GM12872 (cell line): ENCODE data around the gene ACP1.

ENCODE experiments used
- TF ChIP-seq, protein P1 (sequence below): IDR thresholded peaks from 3 replicates; pipeline ENCODE4 v1.5.1; 2011; ENCODE audit warnings: low read depth, mild to moderate bottlenecking, low read length, moderate library complexity; ENCODE audit not compliant: insufficient read depth

The ACP1 gene

DNA sequence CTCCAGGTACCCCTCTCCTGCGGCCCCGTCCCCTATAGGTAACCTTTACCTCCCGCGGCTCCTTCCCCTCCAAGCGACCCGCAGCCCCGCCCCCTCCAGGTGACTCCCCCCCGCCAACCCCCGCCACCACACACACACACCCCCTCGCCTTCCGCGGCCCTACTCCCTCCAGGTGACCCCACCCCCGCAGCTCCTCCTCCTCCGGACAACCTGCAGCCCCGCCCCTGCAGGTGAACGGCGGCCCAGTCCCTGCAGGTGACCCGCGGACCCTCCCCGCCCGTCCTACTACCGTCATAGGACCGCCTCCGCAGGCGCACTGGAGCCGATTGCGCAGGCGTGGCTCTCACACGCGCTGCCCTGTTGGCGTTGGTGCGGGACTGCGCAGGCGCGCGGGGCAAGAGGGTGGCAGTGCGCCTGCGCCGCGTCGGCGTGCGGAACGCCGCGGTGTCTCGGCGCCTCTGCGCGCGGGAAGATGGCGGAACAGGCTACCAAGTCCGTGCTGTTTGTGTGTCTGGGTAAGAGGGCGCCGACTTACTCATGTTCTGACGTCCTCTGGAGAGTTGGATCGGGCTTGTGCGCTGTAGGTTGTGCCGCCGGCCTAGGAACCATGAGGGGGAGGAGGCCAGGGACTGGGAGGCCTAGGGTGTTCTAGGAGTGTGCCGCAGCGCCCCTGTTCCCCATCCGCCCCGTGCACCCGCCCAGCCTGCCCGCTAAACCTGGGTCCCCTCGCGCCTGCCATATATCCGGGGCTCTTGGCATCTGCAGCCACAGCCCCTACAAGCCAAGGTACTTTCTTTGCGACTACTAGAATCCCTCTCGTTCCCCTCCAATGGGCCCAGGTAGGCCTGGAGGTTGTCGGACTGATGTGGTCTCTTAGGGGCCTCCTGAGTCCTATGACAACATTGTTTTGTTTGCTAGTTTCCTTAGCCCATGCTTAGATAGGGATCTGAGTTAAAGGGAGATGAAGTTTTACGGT lies at the start of gene ACP1:
TSS of gene ACP1 (plus strand) at position 455 of the 976 bp plus-strand sequence. CDS start at position 473, 18 bp downstream.
- TF ChIP-seq, protein P1, sequence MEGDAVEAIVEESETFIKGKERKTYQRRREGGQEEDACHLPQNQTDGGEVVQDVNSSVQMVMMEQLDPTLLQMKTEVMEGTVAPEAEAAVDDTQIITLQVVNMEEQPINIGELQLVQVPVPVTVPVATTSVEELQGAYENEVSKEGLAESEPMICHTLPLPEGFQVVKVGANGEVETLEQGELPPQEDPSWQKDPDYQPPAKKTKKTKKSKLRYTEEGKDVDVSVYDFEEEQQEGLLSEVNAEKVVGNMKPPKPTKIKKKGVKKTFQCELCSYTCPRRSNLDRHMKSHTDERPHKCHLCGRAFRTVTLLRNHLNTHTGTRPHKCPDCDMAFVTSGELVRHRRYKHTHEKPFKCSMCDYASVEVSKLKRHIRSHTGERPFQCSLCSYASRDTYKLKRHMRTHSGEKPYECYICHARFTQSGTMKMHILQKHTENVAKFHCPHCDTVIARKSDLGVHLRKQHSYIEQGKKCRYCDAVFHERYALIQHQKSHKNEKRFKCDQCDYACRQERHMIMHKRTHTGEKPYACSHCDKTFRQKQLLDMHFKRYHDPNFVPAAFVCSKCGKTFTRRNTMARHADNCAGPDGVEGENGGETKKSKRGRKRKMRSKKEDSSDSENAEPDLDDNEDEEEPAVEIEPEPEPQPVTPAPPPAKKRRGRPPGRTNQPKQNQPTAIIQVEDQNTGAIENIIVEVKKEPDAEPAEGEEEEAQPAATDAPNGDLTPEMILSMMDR = 0 out of 3 replicates have a peak, but pooled peaks have one; percentile 6

DNA sequence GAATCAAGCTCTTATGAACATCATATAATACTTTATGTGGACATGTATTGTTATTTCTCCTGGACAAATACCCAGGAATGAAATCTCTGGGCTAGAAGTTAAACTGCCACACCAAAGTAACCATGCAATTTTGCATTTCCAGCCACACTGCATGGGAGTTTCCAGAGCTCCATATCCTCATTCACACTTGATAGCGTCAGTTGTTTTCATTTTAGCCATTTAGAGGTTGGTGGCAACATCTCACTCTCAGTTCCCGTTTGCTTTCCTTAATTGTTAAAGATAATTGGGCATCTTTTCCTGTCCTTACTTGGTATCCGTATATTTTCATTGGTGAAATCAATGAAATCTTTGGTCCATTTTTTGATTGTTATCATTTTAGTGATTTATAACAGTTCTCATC lies 48.7 kb upstream of the ACP1 start:
- TF ChIP-seq, protein P1 = no peak

GRCh38 chr2:223451-223850 lies 41.3 kb upstream of the ACP1 start:
- TF ChIP-seq, protein P1 = no peak

GRCh38 chr2:223971-224760 lies 40.6 kb upstream of the ACP1 start:
- TF ChIP-seq, protein P1 = no peak

DNA sequence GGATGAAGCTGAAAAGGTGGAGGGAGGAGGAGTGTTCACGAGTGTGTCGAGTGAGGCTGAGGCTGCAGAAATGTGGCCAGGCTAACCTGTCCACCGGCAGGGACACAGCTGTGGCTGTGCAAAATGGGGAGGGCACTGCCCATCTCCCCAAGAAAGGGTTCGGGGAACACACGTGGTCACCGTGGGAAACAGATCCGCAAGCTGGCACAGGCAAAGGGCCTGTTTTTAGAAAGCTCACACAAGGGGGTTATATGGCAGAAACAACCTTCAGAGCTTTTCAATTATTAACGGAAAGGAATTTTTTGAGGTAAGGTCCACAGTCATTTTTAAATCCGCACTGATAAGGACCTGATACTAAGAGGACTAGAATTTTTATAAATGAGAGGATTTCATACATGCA lies 36.6 kb upstream of the ACP1 start:
- TF ChIP-seq, protein P1 = no peak

GRCh38 chr2:228518-229278 lies 36.0 kb upstream of the ACP1 start:
- TF ChIP-seq, protein P1 = no peak
